Sigmoid colon (tissue), 7 donors: ENCODE results near the gene CDC14B. TPM values are rescaled to one million over a fixed set of nuclear protein-coding genes. Genes with fewer than 3 reads are reported as not detected.

ENCODE experiments used
- DNase-seq: peaks from one replicate; pipeline ENCODE4 v3.0.0-alpha.2; 2019
- H3K27ac ChIP-seq, 4 donors: fragments of 200-600 bp; sonication (generic); one replicate each; pipeline ENCODE4 v1.5.1; 2016 to 2019; ENCODE audit warnings: mild to moderate bottlenecking in 1 of 4
- H3K27me3 ChIP-seq, 3 donors: fragments of 200-600 bp; sonication (generic); one replicate each; pipeline ENCODE4 v1.5.1; 2019; ENCODE audit warnings: mild to moderate bottlenecking in 1 of 3
- H3K36me3 ChIP-seq, 4 donors: fragments of 200-600 bp; sonication (generic); one replicate each; pipeline ENCODE4 v1.5.1; 2016 to 2019
- H3K4me1 ChIP-seq, 4 donors: fragments of 200-600 bp; sonication (generic); one replicate each; pipeline ENCODE4 v1.5.1; 2017 to 2019
- H3K4me3 ChIP-seq, 4 donors: fragments of 200-600 bp; sonication (generic); one replicate each; pipeline ENCODE4 v1.5.1; 2017 to 2019; ENCODE audit warnings: mild to moderate bottlenecking in 2 of 4, moderate library complexity in 1 of 4
- H3K9me3 ChIP-seq, 4 donors: fragments of 200-600 bp in 3 of 4; sonication (generic) in 3 of 4; one replicate each; pipeline versions ENCODE4 v1.5.1 to v1.6.1; 2013 to 2019
- CTCF ChIP-seq, 4 experiments: fragments of 450-650 bp in 3 of 4; fragments of 200-600 bp in 1 of 4; IDR thresholded peaks; one replicate each; pipeline ENCODE4 v1.5.1; 2016 to 2019; ENCODE audit warnings: antibody characterized with exemption in 4 of 4, mild to moderate bottlenecking in 3 of 4, moderate library complexity in 2 of 4
- EP300 ChIP-seq, 4 donors: sonication (generic); formaldehyde crosslinking; IDR thresholded peaks; one replicate each; pipeline ENCODE4 v1.6.1; 2017; ENCODE audit warnings: antibody characterized with exemption in 4 of 4
- POLR2A ChIP-seq, 2 donors: fragments of 450-650 bp; IDR thresholded peaks; one replicate each; pipeline ENCODE4 v1.6.1; 2016; ENCODE audit warnings: antibody characterized with exemption in 2 of 2, mild to moderate bottlenecking in 2 of 2, moderate library complexity in 2 of 2
- POLR2AphosphoS5 ChIP-seq, 4 donors: sonication (generic); formaldehyde crosslinking; IDR thresholded peaks; one replicate each; pipeline ENCODE4 v1.6.1; 2017; ENCODE audit warnings: antibody characterized with exemption in 4 of 4
- WGBS, 2 donors: extraction: QIAGEN DNeasy Blood & Tissue Kit; methylation state at CpG; one replicate each; pipeline ENCODE4 v1.1.7; 2013; 5-methylcytosine and 5-hydroxymethylcytosine counted together
- intact Hi-C: fragments of 100-400 bp; cut with DNase I; formaldehyde crosslinking; loops from one replicate; pipeline ENCODE4 v1.15.1; 2023
- polyA plus RNA-seq, 3 donors: library from polyadenylated mRNA; stranded (reverse); fragments of 200-250 nt; gene quantifications; one replicate each; pipeline ENCODE4 v1.2.3, GENCODE V29; 2013
- total RNA-seq, 4 donors: library from RNA; depleted of rRNA; stranded (reverse); fragments of >200 nt; gene quantifications; one replicate each; pipeline ENCODE4 v1.1.0, GENCODE V29; 2016
- donor health status: healthy with polysubstance abuse.
- donor health status: Bipolar disorder and iron deficiency.
- donor health status: healthy.

The CDC14B gene
- total and polyA plus RNA-seq, 7 donors, result 5.6 to 35.7 (median 12.5) TPM

GRCh38 chr9:96453625-96454024, 166.0 kb downstream of the CDC14B start:
- TF ChIP-seq POLR2AphosphoS5 (IDR thresholded peaks at IDR 0.05), result no peak
- peak; percentile 13 to 46 (median 38) for TF ChIP-seq CTCF (IDR thresholded peaks at IDR 0.05)
- intact Hi-C loops, result loop anchor here (5.0 kb wide), 2 partner anchors 114 to 199 kb away; no protein-coding TSS in a partner anchor
- H3K4me3 ChIP-seq, result no peak overlapping the region
- peaks cover 0 to 20% (median 8%) of the 10 kb centered on the region in 4 donors for H3K4me1 ChIP-seq
- DNase-seq, result no peak
- no peaks in the 10 kb centered on the region for H3K27me3 ChIP-seq
- no peak overlapping the region for H3K27ac ChIP-seq
- H3K36me3 ChIP-seq, result peaks cover 0 to 3% (median 0%) of the 10 kb centered on the region in 4 donors
- H3K9me3 ChIP-seq, result no peaks in the 10 kb centered on the region
- 45 to 65% methylated on average over 2 of the region's 2 CpGs for WGBS, 2 donors

GRCh38 chr9:96450613-96451528, 168.8 kb downstream of the CDC14B start:
- Histone ChIP-seq H3K9me3 (no peaks in the 10 kb centered on the region), H3K4me1 (peaks cover 0 to 20% (median 8%) of the 10 kb centered on the region in 4 donors), H3K27me3 (no peaks in the 10 kb centered on the region), H3K36me3 (no peaks in the 10 kb centered on the region), H3K27ac (peak overlapping the region; percentile 86 to 92 (median 92)), H3K4me3 (peak overlapping the region; percentile 72 to 79 (median 76))
- intact Hi-C loops, result loop anchor here (1.0 to 5.0 kb wide), 4 partner anchors 33 to 201 kb away; partner anchors contain the start of genes SLC35D2 and ZNF367
- WGBS, 2 donors, result 1 to 2% methylated on average over 63 of the region's 63 CpGs
- TF ChIP-seq EP300 (IDR thresholded peaks at IDR 0.05) (no peak), CTCF (IDR thresholded peaks at IDR 0.05) (no peak), POLR2A (IDR thresholded peaks at IDR 0.05) (no peak), POLR2AphosphoS5 (IDR thresholded peaks at IDR 0.05) (peak in 2 of 4 donors; percentile 16 to 40)
- peak; percentile 74 for DNase-seq

Other genes starting within 250 kb of the CDC14B start
- 10 to 100 TPM; 12.9 to 22.4 (median 16.4) TPM for gene SLC35D2, start 236.1 kb downstream of the CDC14B start, total RNA-seq
- gene SLC35D2, start 236.1 kb downstream of the CDC14B start, polyA plus RNA-seq, result 100 to 1,000 TPM in 1 of 3 donors, 10 to 100 TPM in 2; 45.5 to 118 (median 86.5) TPM
- 1 to 10 TPM in 3 of 4 donors, under 1 TPM in 1; 0.28 to 1.4 (median 1.3) TPM for gene ZNF367, start 201.5 kb downstream of the CDC14B start, total RNA-seq
- gene ZNF367, start 201.5 kb downstream of the CDC14B start, polyA plus RNA-seq, result 1 to 10 TPM in 2 of 3 donors, under 1 TPM in 1; 0.60 to 3.5 (median 1.8) TPM
- 10 to 100 TPM; 12.5 to 23.5 (median 18.6) TPM for gene HABP4, start 169.7 kb downstream of the CDC14B start, total RNA-seq
- gene HABP4, start 169.7 kb downstream of the CDC14B start, polyA plus RNA-seq, result 1 to 10 TPM; 2.5 to 9.0 (median 5.6) TPM
- 10 to 100 TPM; 14.0 to 18.3 (median 15.8) TPM for gene PRXL2C, start 35.5 kb upstream of the CDC14B start, total RNA-seq
- 1 to 10 TPM; 2.5 to 3.8 (median 3.0) TPM for gene PRXL2C, start 35.5 kb upstream of the CDC14B start, polyA plus RNA-seq
- 10 to 100 TPM; 17.4 to 25.7 (median 20.7) TPM for gene ZNF510, start 158.2 kb upstream of the CDC14B start, total RNA-seq
- 1 to 10 TPM; 1.2 to 3.7 (median 2.5) TPM for gene ZNF510, start 158.2 kb upstream of the CDC14B start, polyA plus RNA-seq
- 10 to 100 TPM; 11.4 to 18.2 (median 15.7) TPM for gene ZNF782, start 234.7 kb upstream of the CDC14B start, total RNA-seq
- 1 to 10 TPM; 1.2 to 2.4 (median 1.6) TPM for gene ZNF782, start 234.7 kb upstream of the CDC14B start, polyA plus RNA-seq